K562 (cell line): ENCODE data around the gene MYO1H. TPM values are rescaled to one million over a fixed set of nuclear protein-coding genes. Genes with fewer than 3 reads are reported as not detected.

ENCODE experiments used
- ATAC-seq: fragments of 200-7000 bp; cut with Tn5 transposase; 3 replicates; pipeline ENCODE4 v1.9.1; 2020; ENCODE audit warnings: moderate library complexity
- BruUV-seq: library from RNA; stranded (reverse); fragments of 400-500 nt; replicated peaks from 2 replicates; lab custom pipeline; 2021; lab: Mats Ljungman, UMichigan
- CTCF ChIA-PET: fragments of 300-600 bp; formaldehyde crosslinking; extraction: SDS; loops from one replicate; lab custom pipeline; 2021; ENCODE audit warnings: low intra/inter-chr PET ratio; lab: Yijun Ruan, JAX
- POLR2A ChIA-PET: fragments of 300-600, 350-650 bp; sonication (Branson Sonifier 250); formaldehyde crosslinking; extraction: SDS; loops from one replicate; lab custom pipeline; 2021; ENCODE audit warnings: antibody characterized with exemption, inconsistent platforms; lab: Yijun Ruan, JAX
- DNase-seq, 4 experiments: peaks; one replicate each; pipeline versions ENCODE4 v3.0.0 to v3.0.0-alpha.2; 2011 to 2018; ENCODE audit warnings: low spot score in 3 of 4, mixed read lengths in 3 of 4; ENCODE audit errors: extremely low read depth in 1 of 4
- FAIRE-seq: peaks from 2 replicates; lab custom pipeline; 2011; peaks lifted over from hg19 to GRCh38; lab: Jason Lieb, UNC
- H2AFZ ChIP-seq: 2 replicates; pipeline ENCODE4 v1.6.0; 2011; ENCODE audit warnings: low read depth, low read length, control low read depth, inconsistent platforms
- H3K27ac ChIP-seq: fragments of 200-600 bp; 3 replicates; pipeline ENCODE4 v1.8.0; 2011; ENCODE audit warnings: low read depth, mild to moderate bottlenecking, control low read depth, inconsistent platforms, low read length, moderate library complexity, mixed read lengths; ENCODE audit errors: extremely low read depth
- H3K27me3 ChIP-seq, 2 experiments: fragments of 300-600 bp in 1 of 2; 2 replicates in 1 of 2; 3 replicates in 1 of 2; pipeline versions ENCODE4 v1.6.0 to v1.8.0; 2011; ENCODE audit warnings: inconsistent platforms in 2 of 2, low read length in 2 of 2, mild to moderate bottlenecking in 1 of 2, mixed read lengths in 1 of 2, moderate library complexity in 1 of 2; ENCODE audit not compliant: control insufficient read depth in 2 of 2, insufficient read depth in 2 of 2
- H3K36me3 ChIP-seq: fragments of 300-600 bp; 3 replicates; pipeline ENCODE4 v1.8.0; 2011; ENCODE audit warnings: mild to moderate bottlenecking, low read length, inconsistent platforms; ENCODE audit not compliant: control insufficient read depth, insufficient read depth
- H3K4me1 ChIP-seq, 2 experiments: fragments of 200-600 bp in 1 of 2; replicated peaks in 1 of 2; 2 replicates in 1 of 2; 3 replicates in 1 of 2; pipeline versions ENCODE4 v1.5.1 to v1.8.0; 2011; ENCODE audit warnings: inconsistent platforms in 2 of 2, low read length in 2 of 2, mild to moderate bottlenecking in 1 of 2, mixed read lengths in 1 of 2, moderate library complexity in 1 of 2; ENCODE audit not compliant: control insufficient read depth in 2 of 2, insufficient read depth in 2 of 2
- H3K4me2 ChIP-seq: 2 replicates; pipeline ENCODE4 v1.6.1; 2011; ENCODE audit warnings: low read length, control low read depth, inconsistent platforms, mixed read lengths; ENCODE audit not compliant: insufficient read depth
- H3K4me3 ChIP-seq: fragments of 200-600 bp; sonication (generic), shearing (Covaris generic); 2 replicates; pipeline ENCODE4 v1.5.1; 2016; ENCODE audit warnings: control low read depth, inconsistent platforms
- H3K79me2 ChIP-seq: fragments of 200-600 bp; 3 replicates; pipeline ENCODE4 v1.8.0; 2011; ENCODE audit warnings: low read length, inconsistent platforms; ENCODE audit not compliant: control insufficient read depth, insufficient read depth
- H3K9ac ChIP-seq, 2 experiments: 2 replicates each; pipeline versions ENCODE4 v1.6.0 to v1.6.1; 2011; ENCODE audit warnings: low read depth in 2 of 2, low read length in 2 of 2, control low read depth in 1 of 2, inconsistent platforms in 1 of 2, mild to moderate bottlenecking in 1 of 2, mixed read lengths in 1 of 2; ENCODE audit not compliant: insufficient read depth in 1 of 2
- H3K9me1 ChIP-seq: one replicate; pipeline ENCODE4 v1.6.0; 2011; ENCODE audit warnings: inconsistent platforms, mild to moderate bottlenecking, low read length, moderate library complexity; ENCODE audit not compliant: control insufficient read depth, insufficient read depth
- H3K9me3 ChIP-seq: replicated peaks from 2 replicates; pipeline ENCODE4 v1.5.1; 2011; ENCODE audit warnings: low read depth, low read length, inconsistent platforms; ENCODE audit not compliant: control insufficient read depth, insufficient read depth
- H4K20me1 ChIP-seq: replicated peaks from 2 replicates; pipeline ENCODE4 v1.6.1; 2011; ENCODE audit warnings: low read length, inconsistent platforms, mixed read lengths; ENCODE audit not compliant: control insufficient read depth, insufficient read depth
- DIDO1 ChIP-seq: fragments of 450-650 bp; IDR thresholded peaks from 2 replicates; pipeline ENCODE4 v1.6.1; 2016; ENCODE audit warnings: low read depth, missing biosample characterization, missing genetic modification characterization
- E2F4 ChIP-seq: sonication (generic); formaldehyde crosslinking; IDR thresholded peaks from 2 replicates; pipeline ENCODE4 v1.8.0; 2022; ENCODE audit warnings: mild to moderate bottlenecking, low read depth, missing genetic modification reagents
- E2F8 ChIP-seq: fragments of 450-650 bp; IDR thresholded peaks from 2 replicates; pipeline ENCODE4 v1.7.1; 2018; ENCODE audit warnings: mild to moderate bottlenecking, low read depth; ENCODE audit not compliant: partially characterized antibody
- ETS2 ChIP-seq: IDR thresholded peaks from 2 replicates; pipeline ENCODE4 v1.6.1; 2016; ENCODE audit warnings: borderline replicate concordance, missing genetic modification characterization, mild to moderate bottlenecking, moderate library complexity, missing compliant biosample characterization; ENCODE audit not compliant: poor library complexity, severe bottlenecking
- JUNB ChIP-seq: fragments of 450-650 bp; formaldehyde crosslinking; conservative IDR thresholded peaks from 2 replicates; pipeline ENCODE4 v1.4.0; 2020; ENCODE audit warnings: mild to moderate bottlenecking
- KHSRP ChIP-seq: fragments of 450-650 bp; IDR thresholded peaks from 2 replicates; pipeline ENCODE4 v1.6.1; 2017
- NCOA2 ChIP-seq, 2 experiments: fragments of 450-650 bp; IDR thresholded peaks; 2 replicates each; pipeline ENCODE4 v1.6.1; 2018; ENCODE audit warnings: mild to moderate bottlenecking in 2 of 2, moderate library complexity in 1 of 2; ENCODE audit not compliant: partially characterized antibody in 2 of 2
- NCOA4 ChIP-seq: fragments of 450-650 bp; IDR thresholded peaks from 2 replicates; pipeline ENCODE4 v1.6.1; 2018; ENCODE audit warnings: mild to moderate bottlenecking; ENCODE audit not compliant: partially characterized antibody
- POLR2A ChIP-seq: fragments of 450-650 bp; conservative IDR thresholded peaks from 2 replicates; pipeline ENCODE4 v1.6.1; 2016
- RBM15 ChIP-seq: fragments of 200-400 bp; formaldehyde crosslinking; IDR thresholded peaks from 2 replicates; pipeline ENCODE4 v1.6.1; 2018; ENCODE audit warnings: mild to moderate bottlenecking, low read length, moderate library complexity; ENCODE audit not compliant: insufficient read depth
- ZKSCAN8 ChIP-seq: fragments of 200-800 bp; sonication (Bioruptor generic); IDR thresholded peaks from 2 replicates; pipeline ENCODE4 v1.6.1; 2016; ENCODE audit warnings: missing genetic modification characterization, missing compliant biosample characterization
- ZNF174 ChIP-seq: fragments of 250-450 bp; sonication (Bioruptor Pico); IDR thresholded peaks from 2 replicates; pipeline ENCODE4 v1.4.0; 2020; ENCODE audit warnings: mild to moderate bottlenecking
- ZNF282 ChIP-seq: sonication (generic); formaldehyde crosslinking; IDR thresholded peaks from 2 replicates; pipeline ENCODE4 v1.8.1; 2023; ENCODE audit warnings: missing genetic modification reagents
- WGBS: fragments of 100-300 bp; shearing (Covaris generic); methylation state at CpG from one replicate; pipeline ENCODE4 v1.1.6; 2016; ENCODE audit warnings: low coverage, mixed read lengths; ENCODE audit not compliant: insufficient coverage; ENCODE audit errors: missing lambda C conversion rate; 5-methylcytosine and 5-hydroxymethylcytosine counted together
- in situ Hi-C: fragments of 300-500 bp; cut with MboI; formaldehyde crosslinking; loops from 4 replicates; pipeline ENCODE4 v1.15.0; 2018; ENCODE audit warnings: inconsistent platforms, mixed read lengths
- intact Hi-C: fragments of 100-400 bp; cut with micrococcal nuclease; formaldehyde crosslinking; loops from 2 replicates; pipeline ENCODE4 v1.14.2; 2022
- polyA plus RNA-seq, 8 experiments: library from polyadenylated mRNA; depleted of rRNA in 4 of 8; stranded (reverse) in 5 of 8; unstranded in 3 of 8; fragments of >200 nt; fragmentation: Nextera tagmentation in 2 of 8; fragmentation: Illumina TruSeq in 1 of 8; extraction: Ambion mirVana in 2 of 8; extraction: Trizol in 1 of 8; gene quantifications; 2 replicates each; pipeline versions ENCODE4 v1.2.1 to v1.2.3, GENCODE V29; 2011 to 2014; ENCODE audit warnings: inconsistent platforms in 1 of 8, missing spikeins in 1 of 8
- total RNA-seq, 7 experiments: library from RNA; depleted of rRNA in 6 of 7; stranded (reverse); fragments of >200 nt in 6 of 7; fragmentation: Illumina TruSeq in 2 of 7; extraction: Trizol in 2 of 7; gene quantifications; 2 replicates each; pipeline versions ENCODE4 v1.2.1 to v1.2.3, GENCODE V29; 2011 to 2021; ENCODE audit warnings: low replicate concordance in 1 of 7
- TF ChIP-seq, protein P1 (sequence below): fragments of 450-650 bp; formaldehyde crosslinking; IDR thresholded peaks from 2 replicates; pipeline ENCODE4 v1.4.0; 2022; ENCODE audit warnings: mild to moderate bottlenecking, moderate library complexity
- TF ChIP-seq, protein P2 (sequence below): fragments of 450-650 bp; formaldehyde crosslinking; IDR thresholded peaks from 2 replicates; pipeline ENCODE4 v1.4.0; 2020; ENCODE audit warnings: mild to moderate bottlenecking
- TF ChIP-seq, protein P3 (sequence below): sonication (generic); formaldehyde crosslinking; IDR thresholded peaks from 2 replicates; pipeline ENCODE4 v1.5.0; 2020; ENCODE audit warnings: missing genetic modification reagents

Gene MYO1H
- total and polyA plus RNA-seq, 9 of the 15 experiments (the other 6 are each of a cell fraction or from before 2014, with no cell fraction given): not detected

DNA sequence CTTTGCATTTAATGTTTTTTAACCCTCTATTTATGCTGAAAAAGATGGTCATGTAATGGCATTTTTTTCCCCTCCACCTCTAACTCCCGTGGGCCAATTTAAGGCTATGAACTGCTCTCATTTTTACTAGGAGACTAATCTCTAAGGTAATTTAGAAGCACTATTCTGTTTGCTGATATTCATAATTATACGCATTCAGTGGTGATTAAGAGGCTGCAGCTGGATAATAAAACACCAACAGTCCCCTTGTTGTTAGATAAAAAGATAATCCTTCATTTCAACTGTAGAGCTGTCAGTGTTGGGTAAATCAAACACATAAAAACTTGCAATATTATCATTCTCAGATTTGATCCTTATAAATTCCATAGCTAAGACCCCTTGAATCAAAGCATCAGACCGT is 8.9 kb downstream of the MYO1H start (continued):
- TF ChIP-seq DIDO1 (tag) (no peak), E2F8 (no peak), POLR2A (no peak), KHSRP (no peak), ZKSCAN8 (CRISPR knock-in tag) (no peak)
- TF ChIP-seq, protein P1, sequence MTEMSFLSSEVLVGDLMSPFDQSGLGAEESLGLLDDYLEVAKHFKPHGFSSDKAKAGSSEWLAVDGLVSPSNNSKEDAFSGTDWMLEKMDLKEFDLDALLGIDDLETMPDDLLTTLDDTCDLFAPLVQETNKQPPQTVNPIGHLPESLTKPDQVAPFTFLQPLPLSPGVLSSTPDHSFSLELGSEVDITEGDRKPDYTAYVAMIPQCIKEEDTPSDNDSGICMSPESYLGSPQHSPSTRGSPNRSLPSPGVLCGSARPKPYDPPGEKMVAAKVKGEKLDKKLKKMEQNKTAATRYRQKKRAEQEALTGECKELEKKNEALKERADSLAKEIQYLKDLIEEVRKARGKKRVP (CRISPR knock-in tag): no peak
- TF ChIP-seq, protein P2, sequence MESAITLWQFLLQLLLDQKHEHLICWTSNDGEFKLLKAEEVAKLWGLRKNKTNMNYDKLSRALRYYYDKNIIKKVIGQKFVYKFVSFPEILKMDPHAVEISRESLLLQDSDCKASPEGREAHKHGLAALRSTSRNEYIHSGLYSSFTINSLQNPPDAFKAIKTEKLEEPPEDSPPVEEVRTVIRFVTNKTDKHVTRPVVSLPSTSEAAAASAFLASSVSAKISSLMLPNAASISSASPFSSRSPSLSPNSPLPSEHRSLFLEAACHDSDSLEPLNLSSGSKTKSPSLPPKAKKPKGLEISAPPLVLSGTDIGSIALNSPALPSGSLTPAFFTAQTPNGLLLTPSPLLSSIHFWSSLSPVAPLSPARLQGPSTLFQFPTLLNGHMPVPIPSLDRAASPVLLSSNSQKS (CRISPR knock-in tag): no peak

GRCh38 chr12:109357032-109357431 is 9.3 kb downstream of the MYO1H start:
- H3K4me2 ChIP-seq: no peak overlapping the region
- H3K27ac ChIP-seq: no peak overlapping the region
- no peak overlapping the region for H3K4me3 ChIP-seq
- no peak overlapping the region for H2AFZ ChIP-seq
- no peaks in the 10 kb centered on the region for H3K9me1 ChIP-seq
- no peaks in the 10 kb centered on the region for H3K9me3 ChIP-seq
- intact Hi-C loops: no loop called here
- ChIA-PET CTCF (no interaction called here), POLR2A (no interaction called here)
- BruUV-seq: no TSS peak
- no peaks in the 10 kb centered on the region for H4K20me1 ChIP-seq
- FAIRE-seq (no peak), ATAC-seq (no peak), DNase-seq (no peak)
- H3K4me1 ChIP-seq: no peaks in the 10 kb centered on the region
- peaks cover 27 to 41% of the 10 kb centered on the region in 2 experiments for H3K27me3 ChIP-seq
- no peaks in the 10 kb centered on the region for H3K36me3 ChIP-seq
- in situ Hi-C loops: no loop called here
- no peak overlapping the region for H3K9ac ChIP-seq
- 0% methylated on average over 2 of the region's 2 CpGs for WGBS
- H3K79me2 ChIP-seq: no peaks in the 10 kb centered on the region
- TF ChIP-seq ETS2: no peak
- no peak for TF ChIP-seq RBM15
- TF ChIP-seq JUNB: no peak
- TF ChIP-seq, protein P3, sequence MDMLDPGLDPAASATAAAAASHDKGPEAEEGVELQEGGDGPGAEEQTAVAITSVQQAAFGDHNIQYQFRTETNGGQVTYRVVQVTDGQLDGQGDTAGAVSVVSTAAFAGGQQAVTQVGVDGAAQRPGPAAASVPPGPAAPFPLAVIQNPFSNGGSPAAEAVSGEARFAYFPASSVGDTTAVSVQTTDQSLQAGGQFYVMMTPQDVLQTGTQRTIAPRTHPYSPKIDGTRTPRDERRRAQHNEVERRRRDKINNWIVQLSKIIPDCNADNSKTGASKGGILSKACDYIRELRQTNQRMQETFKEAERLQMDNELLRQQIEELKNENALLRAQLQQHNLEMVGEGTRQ: no peak
- no peak for TF ChIP-seq ZNF282
- no peak for TF ChIP-seq NCOA2 (IDR thresholded peaks at IDR 0.05; ENCODE audit: partially characterized antibody in 2 of 2)
- no peak for TF ChIP-seq ZNF174 (CRISPR knock-in tag)
- TF ChIP-seq NCOA4: no peak
- no peak for TF ChIP-seq E2F4
